ENCODE results near the gene FOXI1.
"Not testable (repeated sequence)": the region's sequence is repeated elsewhere in the genome, so short reads cannot be mapped to it uniquely, and the experiment has no call there.

Gene FOXI1

DNA sequence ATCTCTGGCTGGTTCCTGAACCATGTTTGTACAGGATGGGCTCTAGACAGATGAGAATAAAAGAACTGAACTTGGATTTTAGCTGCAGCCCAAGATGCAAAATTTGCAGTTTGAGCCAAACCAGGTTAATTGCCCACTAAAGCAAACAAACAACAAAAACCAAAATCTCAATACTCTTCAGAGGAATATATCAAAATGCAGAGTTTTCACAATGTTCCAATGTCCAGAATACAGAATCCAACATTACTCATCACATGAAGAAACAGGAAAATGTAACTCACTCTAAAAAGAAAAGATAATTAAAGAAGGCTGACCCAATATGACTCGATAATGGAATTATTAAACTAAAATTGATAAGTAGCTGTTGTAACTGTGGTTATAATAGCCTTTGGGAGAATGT, 20.4 kb downstream of the FOXI1 start:
- DNase-seq (ENCODE audit: low spot score): no peak

DNA sequence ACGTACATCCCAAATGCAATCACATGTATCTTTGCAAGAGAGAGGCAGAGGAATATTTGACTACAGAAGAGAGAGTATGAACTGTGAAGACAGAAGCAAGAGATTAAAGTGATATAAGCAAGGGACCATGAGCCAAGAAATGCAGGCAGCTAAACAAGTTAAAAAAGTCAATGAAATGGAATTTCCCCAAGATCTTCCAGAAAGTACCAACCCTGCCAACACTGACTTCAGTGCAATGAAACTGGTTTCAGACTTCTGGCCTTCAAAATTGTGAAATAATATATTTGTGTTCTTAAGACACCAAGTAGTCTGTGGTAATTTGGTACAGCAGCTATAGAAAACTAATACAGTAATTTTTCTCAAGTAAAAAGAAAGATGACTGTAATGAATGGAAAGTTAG, 20.9 kb downstream of the FOXI1 start:
- DNase-seq (ENCODE audit: low spot score): no peak

DNA sequence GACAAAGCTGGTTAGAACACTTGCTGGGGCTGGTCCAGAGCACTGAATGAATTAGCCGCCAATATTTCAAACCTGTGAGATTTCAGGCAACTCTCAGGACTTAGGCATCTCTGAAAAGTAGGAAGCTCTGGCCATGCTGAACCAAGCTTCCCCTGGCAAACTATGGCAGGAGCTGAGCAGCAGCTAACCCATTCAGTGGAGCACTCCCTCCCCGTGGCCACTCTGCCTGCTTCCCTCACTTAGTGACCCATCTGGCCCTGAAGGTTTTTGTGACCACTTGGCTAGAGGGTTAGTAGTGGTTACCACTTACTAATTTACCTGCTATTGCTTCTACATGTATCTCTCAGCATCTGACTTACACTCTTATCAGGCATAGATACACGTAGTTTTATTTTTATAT, 25.5 kb downstream of the FOXI1 start:
- no peak for DNase-seq (ENCODE audit: low spot score)

DNA sequence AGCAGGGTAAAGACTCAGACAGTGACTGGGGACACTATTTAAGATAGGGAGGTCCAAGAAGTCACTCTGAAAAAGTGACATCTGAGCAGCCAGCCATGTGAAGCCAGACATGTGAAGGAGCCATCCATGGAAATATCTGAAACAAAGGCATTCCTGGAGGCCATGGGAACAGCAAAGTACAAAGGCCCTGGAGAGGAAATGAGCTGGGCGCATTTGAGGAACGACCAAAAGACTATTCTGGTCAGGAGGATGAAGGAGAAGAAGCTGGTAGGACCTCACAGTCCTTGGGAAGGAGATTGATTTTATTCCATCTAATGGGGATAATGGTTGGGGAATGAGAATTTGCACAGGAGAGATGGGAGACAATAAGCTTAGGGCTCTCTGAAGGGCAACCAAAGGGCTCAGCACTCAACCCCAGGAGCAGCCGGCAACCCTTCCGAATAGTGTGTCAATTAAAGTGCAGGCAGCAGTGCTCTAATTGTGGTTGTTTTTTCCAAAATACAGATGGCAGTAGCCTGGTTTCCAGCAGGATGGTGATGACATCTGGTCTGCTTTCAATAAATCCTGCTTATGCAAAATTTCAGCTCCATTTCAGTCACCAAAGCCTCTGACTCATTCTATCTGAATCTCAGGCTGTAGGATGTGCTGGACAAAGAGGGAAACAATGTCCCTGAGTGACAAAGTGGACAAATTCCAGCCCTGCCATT, 26.7 kb downstream of the FOXI1 start:
- no peak for DNase-seq (ENCODE audit: low spot score)

DNA sequence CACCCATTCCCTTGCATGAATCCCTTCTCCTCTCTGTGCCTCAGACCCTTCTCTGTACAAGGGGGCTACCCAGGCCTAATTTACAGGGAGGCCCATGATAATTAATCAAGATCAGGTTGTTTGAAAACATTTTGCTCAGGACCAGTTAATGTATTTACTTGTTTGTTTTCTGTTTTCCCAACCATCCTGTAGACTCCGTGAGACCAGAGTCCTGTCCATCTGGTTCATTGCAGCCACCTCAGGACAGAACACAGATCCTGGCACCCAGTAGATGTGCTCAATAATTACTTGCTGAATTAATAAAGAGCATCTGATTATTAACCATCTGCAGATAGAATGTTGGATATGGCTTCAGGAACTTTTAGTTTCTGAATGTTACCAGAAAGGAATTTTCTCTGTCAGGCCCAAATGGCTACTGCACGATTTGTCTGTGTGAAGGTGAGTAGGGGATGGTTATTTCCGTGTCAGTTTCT, 27.3 kb downstream of the FOXI1 start:
- DNase-seq (ENCODE audit: low spot score): no peak

DNA sequence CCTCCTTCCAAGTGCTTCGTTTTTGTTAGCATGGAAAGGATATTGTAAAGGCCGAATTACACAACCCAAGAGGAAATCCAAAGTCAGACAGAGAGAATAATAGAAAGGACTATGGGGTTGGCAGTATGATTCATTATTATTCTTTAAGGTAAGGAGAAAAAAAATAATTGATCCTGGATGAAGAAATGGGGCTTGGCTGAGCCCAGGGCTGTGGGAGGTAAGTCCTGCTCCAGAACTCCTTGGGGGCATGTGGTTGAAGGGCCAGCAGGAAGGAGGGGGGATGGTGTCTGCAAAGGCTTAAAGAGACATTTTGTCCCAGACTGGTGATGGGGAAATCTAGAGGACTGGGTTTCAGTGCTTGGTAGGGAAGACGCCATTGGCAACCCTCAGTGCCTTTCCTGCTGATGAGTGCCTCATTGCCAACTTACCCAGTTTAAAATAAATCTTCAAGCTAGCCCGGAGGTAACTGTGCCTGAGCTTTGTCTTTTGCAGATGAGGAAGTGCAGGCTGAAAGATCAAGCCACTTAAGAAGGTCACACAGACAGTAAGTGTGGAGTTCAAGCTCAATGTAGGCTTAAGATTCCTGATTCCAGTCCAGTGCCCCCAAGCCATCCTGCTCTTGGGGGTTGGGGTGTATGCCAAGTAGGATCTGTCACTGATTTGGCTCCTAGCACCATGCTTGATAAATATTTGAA, 30.2 kb downstream of the FOXI1 start:
- DNase-seq (ENCODE audit: low spot score): no peak

DNA sequence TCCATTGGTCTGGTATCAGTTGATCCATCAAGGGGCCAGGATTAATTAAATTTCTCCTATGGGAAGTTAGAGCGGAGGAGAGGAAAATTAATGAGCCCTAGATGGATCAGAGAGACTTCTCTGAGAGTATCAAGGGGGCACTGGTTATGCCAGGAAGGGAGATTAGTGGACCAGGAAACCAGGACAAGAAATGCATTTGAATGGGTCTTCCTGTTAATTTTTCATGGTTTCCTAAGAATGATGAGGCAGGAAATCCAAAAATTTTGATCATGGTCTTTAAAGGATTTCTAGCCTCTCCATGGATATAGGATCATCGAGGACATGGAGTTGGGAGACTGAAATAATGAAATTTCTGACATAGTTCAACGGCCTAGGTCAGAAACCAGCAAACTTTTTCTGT, 30.8 kb downstream of the FOXI1 start:
- no peak for DNase-seq (ENCODE audit: low spot score)

DNA sequence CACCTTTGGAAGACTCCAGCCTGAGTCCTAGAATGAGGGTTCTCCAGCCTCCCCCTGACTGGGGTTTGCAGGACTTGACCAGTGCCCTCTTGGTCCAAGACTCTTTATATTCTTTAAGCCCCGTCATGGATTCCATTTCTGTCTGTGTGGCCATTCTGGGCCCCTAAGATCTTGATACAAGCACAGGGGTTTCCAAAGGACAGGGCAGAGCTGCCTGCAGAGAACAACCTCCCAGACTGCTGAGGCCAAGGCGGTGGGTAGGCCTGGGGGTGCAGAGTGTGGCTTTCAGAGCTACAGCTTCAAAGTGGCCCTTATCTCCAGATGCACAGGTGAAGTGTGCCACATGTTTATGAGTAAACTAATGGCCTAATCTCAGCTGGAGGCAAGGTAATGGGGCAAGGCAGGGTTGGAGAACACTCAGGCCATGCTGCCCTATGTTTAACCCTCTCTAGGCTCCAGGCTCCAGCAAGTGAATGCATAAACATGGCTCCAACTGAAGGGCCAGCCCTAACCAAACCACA, 32.1 kb downstream of the FOXI1 start:
- DNase-seq (ENCODE audit: low spot score): no peak

DNA sequence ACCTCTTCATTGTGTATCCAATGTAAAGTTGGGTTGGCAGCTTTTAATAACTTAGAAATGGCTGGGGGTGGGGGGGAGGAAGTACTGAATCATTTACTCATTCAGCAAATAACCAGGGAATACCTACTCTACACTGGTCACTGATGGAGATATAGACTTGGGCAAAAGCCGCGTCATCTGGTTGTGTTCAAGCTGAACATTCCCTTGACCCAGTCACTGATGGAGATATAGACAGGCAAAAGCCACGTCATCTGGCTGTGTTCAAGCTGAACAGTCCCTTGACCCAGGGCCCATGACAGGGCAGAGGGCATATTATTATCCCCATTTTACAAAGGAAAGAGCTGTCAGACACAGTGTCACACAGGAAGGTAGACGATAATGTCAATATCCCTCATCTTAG, 32.6 kb downstream of the FOXI1 start:
- DNase-seq (ENCODE audit: low spot score): no peak

DNA sequence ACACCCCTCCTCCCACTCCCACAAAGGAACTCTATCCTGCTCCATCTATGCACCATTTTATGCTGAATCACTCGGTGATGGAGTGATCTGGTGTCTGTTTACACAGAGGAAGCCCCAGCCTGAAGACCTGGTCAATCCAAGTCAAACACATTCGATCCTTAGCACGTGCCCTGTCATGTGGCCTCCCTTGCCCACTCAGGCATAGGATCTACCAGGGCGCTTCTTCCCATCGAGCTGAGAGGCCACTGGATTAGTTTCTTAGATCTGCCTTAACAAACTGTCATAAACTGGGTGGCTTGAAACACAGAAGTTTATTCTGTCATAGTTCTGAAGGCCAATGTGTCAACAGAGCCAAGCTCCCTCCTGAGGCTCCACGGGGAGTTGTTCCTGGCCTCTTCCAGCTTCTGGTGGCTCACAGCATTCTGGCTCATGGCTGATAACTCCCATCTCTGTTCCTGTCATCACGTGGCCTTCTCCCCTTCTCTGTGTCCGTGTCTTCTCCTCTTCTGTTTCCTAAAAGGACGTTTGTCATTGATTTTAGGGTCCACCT, 34.2 kb downstream of the FOXI1 start:
- DNase-seq (ENCODE audit: low spot score): no peak

DNA sequence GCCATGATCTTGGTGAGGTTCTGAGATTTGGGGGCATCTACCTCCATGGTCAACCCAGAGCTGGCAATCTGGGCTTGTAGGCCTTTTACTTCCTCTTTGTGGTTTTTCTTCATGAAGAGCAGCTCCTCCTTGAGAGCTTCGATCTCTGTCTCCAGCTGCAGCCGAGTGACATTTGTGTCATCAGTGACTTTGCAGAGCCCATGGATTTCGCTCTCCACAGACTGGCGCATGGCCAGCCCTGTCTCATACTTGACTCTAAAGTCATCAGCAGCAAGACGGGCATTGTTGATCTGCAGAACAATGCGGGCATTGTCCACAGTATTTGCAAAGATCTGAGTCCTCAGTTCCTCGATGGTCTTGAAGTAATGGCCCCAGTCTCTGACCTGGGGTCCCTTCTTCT, 35.5 kb downstream of the FOXI1 start:
- DNase-seq (ENCODE audit: low spot score): not testable (repeated sequence)

DNA sequence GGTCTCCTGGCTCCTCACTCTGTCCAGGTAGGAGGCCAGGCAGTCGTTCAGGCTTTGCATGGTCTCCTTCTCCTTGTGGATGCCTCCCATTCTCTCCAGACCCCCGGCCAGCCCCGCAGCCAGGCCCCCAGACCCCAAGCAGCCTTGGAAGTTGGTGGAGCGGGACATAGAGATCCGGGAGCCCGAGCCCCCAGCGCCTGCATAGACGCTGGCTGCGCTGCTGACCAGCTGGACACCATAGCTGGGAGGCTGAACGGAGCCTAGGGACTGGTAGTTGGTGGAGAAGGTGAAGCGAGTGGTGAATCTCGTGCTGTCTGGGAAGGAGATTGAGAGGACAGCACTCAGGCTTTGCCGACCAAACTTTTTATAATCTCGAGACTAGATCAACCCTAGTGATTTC, 35.9 kb downstream of the FOXI1 start:
- DNase-seq (ENCODE audit: low spot score): no peak

DNA sequence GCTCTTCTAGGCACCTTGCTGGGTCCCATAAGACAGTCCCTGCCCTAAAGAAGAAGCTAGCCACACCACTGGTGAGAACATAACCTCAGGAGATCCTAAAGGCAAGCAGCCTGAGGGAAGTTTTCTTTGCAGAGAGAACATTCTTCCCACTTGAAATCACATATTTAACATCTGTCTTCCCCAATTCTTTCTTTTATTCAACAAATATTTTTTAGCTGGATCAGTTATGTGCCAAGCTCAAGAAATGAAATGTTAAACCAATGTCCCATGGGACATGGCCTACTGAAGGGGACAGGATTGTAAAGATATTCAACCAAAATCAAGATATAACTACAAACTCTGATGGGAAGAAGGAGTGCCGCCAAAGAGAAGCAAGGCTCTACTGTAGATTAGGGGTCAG, 36.5 kb downstream of the FOXI1 start:
- DNase-seq (ENCODE audit: low spot score): no peak

DNA sequence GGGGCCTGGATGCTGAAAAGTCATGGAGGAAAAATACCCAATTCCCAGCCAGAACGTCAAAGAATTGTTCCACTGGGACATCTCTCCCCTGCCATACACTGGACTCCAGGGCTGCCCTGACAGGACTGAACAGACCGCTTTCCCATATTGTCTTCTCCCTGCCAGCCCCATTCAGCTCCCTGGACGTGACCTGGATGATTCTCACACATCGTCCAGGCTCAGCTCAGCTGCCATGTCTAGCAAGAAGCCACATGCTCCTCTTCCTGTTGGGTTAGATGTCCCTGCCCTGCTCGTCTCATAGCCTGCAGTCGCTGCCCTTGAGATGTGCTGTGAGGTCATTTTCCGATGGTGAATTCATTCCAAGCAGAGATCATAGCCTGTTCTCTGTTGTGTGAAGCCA, 37.4 kb downstream of the FOXI1 start:
- no peak for DNase-seq (ENCODE audit: low spot score)

DNA sequence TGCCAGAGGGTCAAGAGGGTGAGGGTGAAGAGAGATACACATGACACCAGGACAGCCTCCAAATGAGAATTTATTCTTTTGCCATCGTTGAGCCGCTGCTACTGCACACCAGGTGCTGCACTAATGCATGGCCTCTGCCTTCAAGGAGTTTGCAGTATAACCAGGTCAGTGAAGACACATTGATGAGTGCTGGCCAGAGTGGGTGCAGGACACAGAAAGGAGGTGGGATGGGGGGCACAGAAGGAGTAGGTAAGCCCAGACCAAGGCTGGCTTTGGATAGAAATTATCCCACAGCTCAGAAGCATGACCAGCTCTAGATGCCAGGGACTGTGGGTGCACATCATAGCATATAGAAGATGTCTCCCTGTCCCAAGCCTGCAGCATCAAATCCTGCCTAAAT, 38.0 kb downstream of the FOXI1 start:
- DNase-seq (ENCODE audit: low spot score): no peak

DNA sequence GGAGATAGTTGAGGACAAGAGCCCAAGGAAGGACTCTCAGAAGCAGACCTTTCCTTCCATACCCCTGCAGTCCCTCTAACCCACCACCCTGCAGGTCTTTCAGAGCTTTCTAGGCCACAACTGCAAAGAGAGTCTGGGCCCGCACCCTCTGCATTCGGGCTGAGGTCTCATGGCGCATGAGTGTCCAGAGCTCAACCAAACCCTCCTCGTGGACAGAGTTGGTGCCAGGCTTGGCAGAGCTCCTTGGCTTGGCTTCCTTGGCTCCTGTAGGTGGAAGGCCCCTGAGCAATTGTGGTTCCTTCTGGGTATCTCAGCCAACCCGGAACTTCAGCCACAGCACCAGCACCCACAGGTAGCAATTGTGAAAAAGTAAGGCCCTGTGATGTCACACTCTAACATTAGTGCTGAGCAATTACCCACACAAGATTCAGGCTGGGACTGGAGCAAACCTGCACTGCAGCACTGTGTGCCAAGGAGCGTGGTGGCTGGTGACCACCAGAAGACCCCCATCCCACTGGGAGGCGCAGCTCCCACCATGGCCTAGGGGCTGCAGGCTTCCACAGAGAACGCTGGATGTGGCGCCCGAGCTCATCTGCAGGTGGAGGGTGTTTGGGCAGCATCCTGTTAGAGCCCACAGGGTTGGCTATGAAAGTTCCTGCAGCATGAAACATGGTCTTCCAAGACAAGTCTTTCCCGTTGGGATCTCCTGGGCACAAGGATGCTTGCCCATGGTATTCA, 38.8 kb downstream of the FOXI1 start:
- DNase-seq (ENCODE audit: low spot score): no peak

DNA sequence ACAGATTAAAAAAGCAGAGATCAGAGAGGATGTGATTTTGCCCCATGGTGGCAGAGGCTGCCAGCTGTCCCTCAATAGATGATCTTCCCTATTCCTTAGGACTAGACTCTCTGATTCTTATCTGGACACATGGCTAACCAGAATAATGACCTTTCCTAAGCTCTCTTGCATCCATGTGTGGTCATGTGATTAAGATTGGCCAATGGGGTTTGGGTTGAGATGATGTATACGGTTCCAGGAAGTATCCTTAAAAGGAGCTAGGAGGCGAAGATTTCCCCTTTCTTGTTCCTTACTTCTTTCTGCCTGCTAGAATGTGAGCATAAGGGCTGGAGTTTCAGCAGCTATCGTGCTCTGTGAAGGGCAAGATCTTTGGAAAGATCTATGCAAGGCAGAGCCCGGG, 39.8 kb downstream of the FOXI1 start:
- DNase-seq (ENCODE audit: low spot score): peak; percentile 66

DNA sequence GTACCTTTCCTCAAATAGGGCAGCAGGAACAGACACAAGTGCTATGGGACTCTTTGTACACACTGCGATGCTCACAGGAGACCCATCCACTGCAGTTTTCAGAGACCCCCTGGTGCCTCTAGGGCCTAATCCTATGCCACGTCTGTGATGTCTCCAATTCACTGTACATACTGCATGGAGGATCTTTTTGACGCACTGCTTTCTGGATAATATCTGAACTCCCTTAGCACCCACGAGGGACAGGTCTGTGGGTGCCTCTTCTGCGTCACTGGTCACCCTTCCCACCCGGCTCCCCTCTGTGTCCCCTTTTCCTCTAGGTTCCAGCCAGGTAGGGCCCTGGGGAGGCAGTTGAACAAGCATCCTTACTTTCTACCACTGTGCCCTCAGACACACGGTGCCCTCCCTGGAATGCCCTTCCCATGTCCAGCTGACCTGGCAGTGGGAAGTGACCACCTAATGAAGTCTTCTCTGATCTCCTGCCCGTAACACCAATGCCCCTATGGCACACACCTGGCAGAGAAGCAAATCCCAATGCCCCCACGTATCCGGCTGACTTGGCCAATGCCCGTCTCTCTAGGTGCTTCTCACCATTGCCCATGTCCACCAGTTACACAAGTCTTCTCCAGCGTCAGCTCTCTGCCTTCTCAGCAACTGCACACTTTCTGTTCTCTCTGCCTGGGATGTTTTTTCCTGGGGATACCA, 41.5 kb downstream of the FOXI1 start:
- no peak for DNase-seq (ENCODE audit: low spot score)

DNA sequence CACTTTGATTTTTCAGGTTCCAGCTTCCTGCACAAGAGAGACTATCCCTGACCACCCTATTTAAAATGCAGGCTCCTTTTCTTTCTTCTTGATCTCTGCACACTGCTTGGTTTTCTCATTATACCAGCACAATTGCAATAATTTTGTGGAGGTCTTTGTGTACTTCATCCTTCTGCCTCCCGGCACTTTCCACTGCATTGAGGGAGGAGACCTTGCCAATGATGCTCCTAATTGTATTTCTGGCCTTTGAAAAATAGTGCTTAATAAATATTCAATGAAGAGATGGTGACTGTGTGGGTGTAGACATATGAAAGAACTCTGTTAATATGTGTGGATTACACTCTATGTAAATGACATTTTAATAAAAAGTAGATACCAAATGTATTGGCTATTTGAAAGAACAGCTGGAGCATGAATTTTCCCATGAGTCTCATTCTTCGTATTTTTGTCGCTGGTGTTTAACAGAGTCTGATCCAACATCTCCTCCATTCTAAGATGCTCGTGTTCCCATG, 42.1 kb downstream of the FOXI1 start:
- no peak for DNase-seq (ENCODE audit: low spot score)

DNA sequence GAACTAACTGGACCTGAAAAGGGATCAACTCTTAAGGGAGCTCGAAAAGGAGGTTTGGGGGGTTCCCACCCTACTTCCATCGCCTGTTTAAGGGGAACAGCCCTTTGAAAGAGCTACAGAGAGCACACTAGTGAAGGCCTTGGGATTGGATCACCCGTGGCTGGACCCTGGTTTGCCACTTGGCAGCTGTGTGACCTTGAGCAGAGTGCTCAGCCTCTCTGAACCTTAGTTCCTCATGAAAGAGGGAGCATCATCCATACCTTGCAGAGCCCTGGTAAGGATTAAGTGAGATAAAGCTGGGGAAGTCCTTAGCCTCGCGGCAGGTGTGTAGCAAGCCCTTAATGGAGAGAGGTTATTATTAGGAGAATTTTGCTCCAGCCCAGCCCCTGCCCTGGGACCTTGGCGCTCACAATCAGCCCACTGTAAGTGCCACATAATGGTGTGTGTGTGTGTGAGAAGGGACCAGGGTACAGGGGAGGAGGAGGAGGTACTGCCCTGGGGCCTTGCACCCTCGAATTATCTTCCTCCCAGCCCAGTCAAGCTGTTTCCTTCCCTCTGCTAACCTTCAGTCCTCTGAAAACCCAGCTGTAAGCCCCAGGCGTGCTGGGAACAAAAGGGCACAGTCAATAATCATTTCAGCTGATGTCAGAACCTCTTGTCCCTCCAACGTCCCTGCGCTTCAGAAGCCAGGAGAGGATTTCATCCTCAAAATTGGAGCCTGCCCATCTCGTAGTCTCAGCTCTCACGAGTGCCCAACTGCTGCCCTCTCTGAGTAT, 42.9 kb downstream of the FOXI1 start:
- no peak for DNase-seq (ENCODE audit: low spot score)

DNA sequence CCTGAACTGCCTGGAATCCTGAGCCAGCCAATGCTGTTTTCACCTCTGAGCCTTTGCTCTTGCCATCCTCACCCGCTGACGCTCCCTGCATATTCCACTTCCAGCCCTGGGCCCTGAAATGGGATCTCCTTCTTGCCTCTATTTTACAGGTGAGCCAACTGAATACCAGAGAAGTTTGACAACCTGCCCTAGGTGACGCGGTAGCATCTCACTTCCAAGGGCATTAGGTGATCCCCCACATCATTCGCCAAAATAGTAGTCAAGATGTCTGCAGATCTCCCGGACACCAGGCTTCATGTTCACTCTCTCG, 43.5 kb downstream of the FOXI1 start:
- DNase-seq (ENCODE audit: low spot score): no peak

Measured in SK-N-DZ (cell line).